ENCODE results near the gene BBX.

DNA sequence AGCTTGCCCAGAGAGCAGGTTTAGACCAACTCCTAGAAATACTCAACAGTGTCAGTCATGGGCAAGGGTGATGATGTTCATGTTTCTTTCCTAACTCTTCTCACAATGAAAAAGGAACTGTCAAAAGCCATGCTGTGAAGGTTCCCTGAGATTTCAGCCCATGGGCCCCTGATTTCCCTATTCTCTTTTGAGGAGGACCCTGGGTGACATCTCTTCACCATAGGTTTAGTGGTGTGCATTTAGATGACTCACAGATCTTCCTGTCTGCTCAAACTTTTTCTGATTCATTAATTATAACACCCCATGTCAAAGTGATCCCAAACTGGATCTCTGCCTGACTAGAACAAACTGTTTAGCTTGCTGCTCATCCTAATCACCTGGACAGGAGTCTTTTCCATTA, 108.0 kb downstream of the BBX start:
- TF ChIP-seq, protein P1, sequence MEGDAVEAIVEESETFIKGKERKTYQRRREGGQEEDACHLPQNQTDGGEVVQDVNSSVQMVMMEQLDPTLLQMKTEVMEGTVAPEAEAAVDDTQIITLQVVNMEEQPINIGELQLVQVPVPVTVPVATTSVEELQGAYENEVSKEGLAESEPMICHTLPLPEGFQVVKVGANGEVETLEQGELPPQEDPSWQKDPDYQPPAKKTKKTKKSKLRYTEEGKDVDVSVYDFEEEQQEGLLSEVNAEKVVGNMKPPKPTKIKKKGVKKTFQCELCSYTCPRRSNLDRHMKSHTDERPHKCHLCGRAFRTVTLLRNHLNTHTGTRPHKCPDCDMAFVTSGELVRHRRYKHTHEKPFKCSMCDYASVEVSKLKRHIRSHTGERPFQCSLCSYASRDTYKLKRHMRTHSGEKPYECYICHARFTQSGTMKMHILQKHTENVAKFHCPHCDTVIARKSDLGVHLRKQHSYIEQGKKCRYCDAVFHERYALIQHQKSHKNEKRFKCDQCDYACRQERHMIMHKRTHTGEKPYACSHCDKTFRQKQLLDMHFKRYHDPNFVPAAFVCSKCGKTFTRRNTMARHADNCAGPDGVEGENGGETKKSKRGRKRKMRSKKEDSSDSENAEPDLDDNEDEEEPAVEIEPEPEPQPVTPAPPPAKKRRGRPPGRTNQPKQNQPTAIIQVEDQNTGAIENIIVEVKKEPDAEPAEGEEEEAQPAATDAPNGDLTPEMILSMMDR (CRISPR knock-in tag; IDR thresholded peaks at IDR 0.05): no peak
- TF ChIP-seq HCFC1 (IDR thresholded peaks at IDR 0.05; ENCODE audit: low read depth, low read length) (no peak), POLR2AphosphoS2 (IDR thresholded peaks at IDR 0.05; ENCODE audit: low read depth, low read length) (no peak), SRSF1 (optimal IDR thresholded peaks at IDR 0.05; ENCODE audit: low read depth, low read length) (no peak), ADNP (CRISPR knock-in tag; IDR thresholded peaks at IDR 0.05) (no peak), FIP1L1 (IDR thresholded peaks at IDR 0.05; ENCODE audit: borderline replicate concordance, insufficient read depth, low read depth, low read length) (no peak), POLR2A (IDR thresholded peaks at IDR 0.05; ENCODE audit: insufficient read depth in 1 of 2, low read depth in 2 of 2, low read length in 2 of 2) (no peak)
- TF ChIP-seq, protein P2, sequence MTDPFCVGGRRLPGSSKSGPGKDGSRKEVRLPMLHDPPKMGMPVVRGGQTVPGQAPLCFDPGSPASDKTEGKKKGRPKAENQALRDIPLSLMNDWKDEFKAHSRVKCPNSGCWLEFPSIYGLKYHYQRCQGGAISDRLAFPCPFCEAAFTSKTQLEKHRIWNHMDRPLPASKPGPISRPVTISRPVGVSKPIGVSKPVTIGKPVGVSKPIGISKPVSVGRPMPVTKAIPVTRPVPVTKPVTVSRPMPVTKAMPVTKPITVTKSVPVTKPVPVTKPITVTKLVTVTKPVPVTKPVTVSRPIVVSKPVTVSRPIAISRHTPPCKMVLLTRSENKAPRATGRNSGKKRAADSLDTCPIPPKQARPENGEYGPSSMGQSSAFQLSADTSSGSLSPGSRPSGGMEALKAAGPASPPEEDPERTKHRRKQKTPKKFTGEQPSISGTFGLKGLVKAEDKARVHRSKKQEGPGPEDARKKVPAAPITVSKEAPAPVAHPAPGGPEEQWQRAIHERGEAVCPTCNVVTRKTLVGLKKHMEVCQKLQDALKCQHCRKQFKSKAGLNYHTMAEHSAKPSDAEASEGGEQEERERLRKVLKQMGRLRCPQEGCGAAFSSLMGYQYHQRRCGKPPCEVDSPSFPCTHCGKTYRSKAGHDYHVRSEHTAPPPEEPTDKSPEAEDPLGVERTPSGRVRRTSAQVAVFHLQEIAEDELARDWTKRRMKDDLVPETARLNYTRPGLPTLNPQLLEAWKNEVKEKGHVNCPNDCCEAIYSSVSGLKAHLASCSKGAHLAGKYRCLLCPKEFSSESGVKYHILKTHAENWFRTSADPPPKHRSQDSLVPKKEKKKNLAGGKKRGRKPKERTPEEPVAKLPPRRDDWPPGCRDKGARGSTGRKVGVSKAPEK (CRISPR knock-in tag; IDR thresholded peaks at IDR 0.05; ENCODE audit: borderline replicate concordance): no peak
- TF ChIP-seq, protein P3, sequence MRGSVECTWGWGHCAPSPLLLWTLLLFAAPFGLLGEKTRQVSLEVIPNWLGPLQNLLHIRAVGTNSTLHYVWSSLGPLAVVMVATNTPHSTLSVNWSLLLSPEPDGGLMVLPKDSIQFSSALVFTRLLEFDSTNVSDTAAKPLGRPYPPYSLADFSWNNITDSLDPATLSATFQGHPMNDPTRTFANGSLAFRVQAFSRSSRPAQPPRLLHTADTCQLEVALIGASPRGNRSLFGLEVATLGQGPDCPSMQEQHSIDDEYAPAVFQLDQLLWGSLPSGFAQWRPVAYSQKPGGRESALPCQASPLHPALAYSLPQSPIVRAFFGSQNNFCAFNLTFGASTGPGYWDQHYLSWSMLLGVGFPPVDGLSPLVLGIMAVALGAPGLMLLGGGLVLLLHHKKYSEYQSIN (CRISPR knock-in tag; IDR thresholded peaks at IDR 0.05; ENCODE audit: borderline replicate concordance): no peak
